Measurements from ENCODE around the gene ZNF592. TPM values are rescaled to one million over a fixed set of nuclear protein-coding genes. Genes with fewer than 3 reads are reported as not detected.

Gene ZNF592, protein sequence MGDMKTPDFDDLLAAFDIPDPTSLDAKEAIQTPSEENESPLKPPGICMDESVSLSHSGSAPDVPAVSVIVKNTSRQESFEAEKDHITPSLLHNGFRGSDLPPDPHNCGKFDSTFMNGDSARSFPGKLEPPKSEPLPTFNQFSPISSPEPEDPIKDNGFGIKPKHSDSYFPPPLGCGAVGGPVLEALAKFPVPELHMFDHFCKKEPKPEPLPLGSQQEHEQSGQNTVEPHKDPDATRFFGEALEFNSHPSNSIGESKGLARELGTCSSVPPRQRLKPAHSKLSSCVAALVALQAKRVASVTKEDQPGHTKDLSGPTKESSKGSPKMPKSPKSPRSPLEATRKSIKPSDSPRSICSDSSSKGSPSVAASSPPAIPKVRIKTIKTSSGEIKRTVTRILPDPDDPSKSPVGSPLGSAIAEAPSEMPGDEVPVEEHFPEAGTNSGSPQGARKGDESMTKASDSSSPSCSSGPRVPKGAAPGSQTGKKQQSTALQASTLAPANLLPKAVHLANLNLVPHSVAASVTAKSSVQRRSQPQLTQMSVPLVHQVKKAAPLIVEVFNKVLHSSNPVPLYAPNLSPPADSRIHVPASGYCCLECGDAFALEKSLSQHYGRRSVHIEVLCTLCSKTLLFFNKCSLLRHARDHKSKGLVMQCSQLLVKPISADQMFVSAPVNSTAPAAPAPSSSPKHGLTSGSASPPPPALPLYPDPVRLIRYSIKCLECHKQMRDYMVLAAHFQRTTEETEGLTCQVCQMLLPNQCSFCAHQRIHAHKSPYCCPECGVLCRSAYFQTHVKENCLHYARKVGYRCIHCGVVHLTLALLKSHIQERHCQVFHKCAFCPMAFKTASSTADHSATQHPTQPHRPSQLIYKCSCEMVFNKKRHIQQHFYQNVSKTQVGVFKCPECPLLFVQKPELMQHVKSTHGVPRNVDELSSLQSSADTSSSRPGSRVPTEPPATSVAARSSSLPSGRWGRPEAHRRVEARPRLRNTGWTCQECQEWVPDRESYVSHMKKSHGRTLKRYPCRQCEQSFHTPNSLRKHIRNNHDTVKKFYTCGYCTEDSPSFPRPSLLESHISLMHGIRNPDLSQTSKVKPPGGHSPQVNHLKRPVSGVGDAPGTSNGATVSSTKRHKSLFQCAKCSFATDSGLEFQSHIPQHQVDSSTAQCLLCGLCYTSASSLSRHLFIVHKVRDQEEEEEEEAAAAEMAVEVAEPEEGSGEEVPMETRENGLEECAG (N-terminal part only)
- 10 to 100 TPM; 34.5 to 43.6 (median 39.0) TPM for total RNA-seq
- total RNA-seq (2013): 20.6 TPM
- total RNA-seq: 40.1 to 135 (median 70.7) reads per million in 29 experiments

DNA sequence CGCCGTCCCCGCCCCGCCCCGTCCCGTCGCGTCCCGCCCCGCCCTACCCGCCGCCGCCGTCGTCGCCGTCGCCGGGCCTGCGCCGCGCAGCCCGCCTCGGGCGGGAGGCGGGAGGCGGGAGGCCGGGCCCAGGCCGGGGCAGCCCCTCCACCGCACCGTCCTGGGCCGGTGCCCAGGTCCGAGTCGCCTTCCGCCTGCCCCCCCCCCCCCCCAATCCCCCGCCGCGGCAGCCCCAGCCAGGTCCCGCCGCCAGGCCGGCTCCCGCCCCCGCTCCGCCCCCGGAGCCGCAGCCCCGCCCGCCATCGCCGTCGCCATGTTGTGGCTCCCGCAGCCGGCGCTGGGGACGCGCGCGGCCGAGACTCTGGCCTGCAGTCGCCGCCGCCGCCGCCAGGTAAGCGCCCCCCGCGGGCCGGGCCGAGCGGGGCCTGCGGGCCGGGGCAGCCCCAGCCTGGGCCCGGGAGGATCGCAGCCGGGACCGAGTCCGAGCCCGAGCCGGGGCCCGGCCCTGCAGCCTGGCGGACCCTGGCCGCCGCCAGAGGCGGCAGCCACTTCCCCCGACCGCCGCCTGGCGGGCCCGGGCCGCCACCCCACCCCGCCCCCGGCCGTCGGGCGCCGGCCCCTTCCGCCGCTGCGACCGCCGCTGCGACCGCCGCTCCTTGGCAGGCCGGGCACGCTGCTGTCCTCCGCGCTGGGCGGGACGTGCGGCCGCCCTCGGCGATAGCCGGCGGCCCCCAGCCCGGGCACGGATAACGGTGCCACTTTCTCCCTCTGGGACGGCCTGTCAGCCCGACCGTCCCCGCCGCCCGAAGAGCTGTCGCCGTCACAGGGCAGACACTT lies at the start of gene ZNF592:
Gene ZNF592 (plus strand): TSS at position 319 of the 837 bp plus-strand sequence. CDS start 34,084 bp downstream, outside the sequence.
- no peaks in the 10 kb centered on the region for H3K9me3 ChIP-seq
- peak within 1 kb of the TSS; percentile 95 to 99 for H3K27ac Mint-ChIP-seq
- no peaks in the 10 kb centered on the region for H3K36me3 ChIP-seq (ENCODE audit: control insufficient read depth in 2 of 2, extremely low read depth in 1 of 2, insufficient read depth in 1 of 2, low read length in 1 of 2)
- WGBS (ENCODE audit: insufficient coverage): under 1% methylated on average over 121 of the region's 127 CpGs
- POLR2A ChIA-PET: no interaction called here
- DNase-seq (peak; percentile 57 to 89 (median 76)), ATAC-seq (replicated peaks in 1 of 4) (peak; percentile 76 to 80 (median 78))
- peaks cover 70 to 72% (median 70%) of the 10 kb centered on the region in 3 donors for H3K4me1 Mint-ChIP-seq
- no peaks in the 10 kb centered on the region for H3K27me3 Mint-ChIP-seq
- CTCF ChIA-PET: interaction anchor here (0.6 to 1.3 kb wide), 4 partner anchors 9 to 35 kb away, joined by 3 to 4 read pairs (median 4); no protein-coding TSS in a partner anchor
- peaks cover 26 to 51% of the 10 kb centered on the region in 2 experiments for H3K4me1 ChIP-seq (ENCODE audit: control insufficient read depth in 1 of 2, extremely low read depth in 1 of 2, insufficient read depth in 2 of 2, low read length in 2 of 2)
- H3K4me3 Mint-ChIP-seq: peak within 1 kb of the TSS; percentile 95 to 98 (median 97)
- H3K36me3 Mint-ChIP-seq: peaks cover 10% of the 10 kb centered on the region
- H3K27ac ChIP-seq (ENCODE audit: low read length): peak within 1 kb of the TSS; percentile 94
- no peaks in the 10 kb centered on the region for H3K9me3 Mint-ChIP-seq
- H3K27me3 ChIP-seq (replicated peaks in 1 of 2; ENCODE audit: control insufficient read depth in 2 of 2, extremely low read depth in 1 of 2, insufficient read depth in 2 of 2, low read length in 1 of 2): no peaks in the 10 kb centered on the region
- H3K4me3 ChIP-seq (ENCODE audit: control insufficient read depth in 1 of 2, extremely low read depth in 1 of 2, low read length in 1 of 2): peak within 1 kb of the TSS; percentile 87 to 94

GRCh38 chr15:84699538-84700191 lies 48.7 kb upstream of the ZNF592 start:
- peaks cover 70 to 76% (median 73%) of the 10 kb centered on the region in 3 donors for H3K4me1 Mint-ChIP-seq
- H3K27ac Mint-ChIP-seq: peak overlapping the region in 1 of 2 donors; percentile 71
- H3K4me3 ChIP-seq (ENCODE audit: control insufficient read depth in 1 of 2, extremely low read depth in 1 of 2, low read length in 1 of 2): no peak overlapping the region
- no peaks in the 10 kb centered on the region for H3K9me3 ChIP-seq
- whole genome bisulfite sequencing (ENCODE audit: insufficient coverage): 93% methylated on average over 4 of the region's 8 CpGs
- ATAC-seq (replicated peaks in 1 of 4) (peak in 1 of 4 experiments; percentile 30), DNase-seq (no peak)
- H3K36me3 ChIP-seq (ENCODE audit: control insufficient read depth in 2 of 2, extremely low read depth in 1 of 2, insufficient read depth in 1 of 2, low read length in 1 of 2): peaks cover 4% of the 10 kb centered on the region in 2 donors
- H3K27me3 ChIP-seq (replicated peaks in 1 of 2; ENCODE audit: control insufficient read depth in 2 of 2, extremely low read depth in 1 of 2, insufficient read depth in 2 of 2, low read length in 1 of 2): no peaks in the 10 kb centered on the region
- H3K9me3 Mint-ChIP-seq: no peaks in the 10 kb centered on the region
- no peaks in the 10 kb centered on the region for H3K27me3 Mint-ChIP-seq
- POLR2A ChIA-PET: interaction anchor here (0.6 kb wide), 2 partner anchors 32 to 372 kb away, joined by 3 read pairs; no protein-coding TSS in a partner anchor
- peaks cover 0 to 20% of the 10 kb centered on the region in 2 experiments for H3K4me1 ChIP-seq (ENCODE audit: control insufficient read depth in 1 of 2, extremely low read depth in 1 of 2, insufficient read depth in 2 of 2, low read length in 2 of 2)
- CTCF ChIA-PET: interaction anchor here (0.6 kb wide), 2 partner anchors 22 to 64 kb away, joined by 3 to 7 read pairs; no protein-coding TSS in a partner anchor
- peak overlapping the region in 2 of 3 donors; percentile 1 to 49 for H3K4me3 Mint-ChIP-seq
- H3K27ac ChIP-seq (ENCODE audit: low read length): no peak overlapping the region
- peaks cover 5% of the 10 kb centered on the region for H3K36me3 Mint-ChIP-seq

DNA sequence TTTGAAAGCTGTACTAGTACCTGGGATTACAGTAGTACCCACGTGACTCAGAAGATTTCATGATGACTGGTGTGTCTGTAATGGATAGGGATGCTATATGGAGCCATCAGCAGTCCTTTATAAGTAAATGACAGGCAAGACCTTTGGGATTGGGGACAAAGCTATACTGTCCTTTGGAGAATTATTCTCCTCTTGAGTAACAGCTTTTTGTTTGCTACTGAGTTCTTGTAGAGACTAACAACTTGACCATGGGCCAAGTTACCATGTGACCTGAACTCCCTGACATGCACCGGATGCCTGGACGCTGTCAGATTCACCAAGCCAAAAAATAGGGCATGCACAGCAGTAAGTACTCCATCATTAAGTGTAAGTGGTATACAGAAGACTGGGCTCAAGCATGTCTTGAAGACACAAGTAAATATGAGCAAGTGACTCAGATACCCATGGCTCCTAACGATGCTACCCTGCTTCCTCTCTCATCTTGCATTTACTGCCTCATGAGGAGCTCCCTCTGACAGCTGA lies 45.4 kb upstream of the ZNF592 start:
- no peak overlapping the region for H3K27ac ChIP-seq (ENCODE audit: low read length)
- Mint-ChIP-seq H3K27ac (peak overlapping the region; percentile 37 to 52), H3K4me1 (peaks cover 73 to 78% (median 75%) of the 10 kb centered on the region in 3 donors), H3K36me3 (peaks cover 12% of the 10 kb centered on the region), H3K9me3 (no peaks in the 10 kb centered on the region), H3K4me3 (no peak overlapping the region), H3K27me3 (no peaks in the 10 kb centered on the region)
- DNase-seq (no peak), ATAC-seq (replicated peaks in 1 of 4) (no peak)
- H3K4me1 ChIP-seq (ENCODE audit: control insufficient read depth in 1 of 2, extremely low read depth in 1 of 2, insufficient read depth in 2 of 2, low read length in 2 of 2): peaks cover 0 to 28% of the 10 kb centered on the region in 2 experiments
- 90% methylated on average over 2 of the region's 4 CpGs for WGBS (ENCODE audit: insufficient coverage)
- H3K9me3 ChIP-seq: no peaks in the 10 kb centered on the region
- H3K4me3 ChIP-seq (ENCODE audit: control insufficient read depth in 1 of 2, extremely low read depth in 1 of 2, low read length in 1 of 2): no peak overlapping the region
- no peaks in the 10 kb centered on the region for H3K27me3 ChIP-seq (replicated peaks in 1 of 2; ENCODE audit: control insufficient read depth in 2 of 2, extremely low read depth in 1 of 2, insufficient read depth in 2 of 2, low read length in 1 of 2)
- peaks cover 4% of the 10 kb centered on the region in 2 donors for H3K36me3 ChIP-seq (ENCODE audit: control insufficient read depth in 2 of 2, extremely low read depth in 1 of 2, insufficient read depth in 1 of 2, low read length in 1 of 2)
- POLR2A ChIA-PET: interaction anchor here (0.7 to 1.0 kb wide), 2 partner anchors 44 to 70 kb away, joined by 5 to 8 read pairs; no protein-coding TSS in a partner anchor
- CTCF ChIA-PET: interaction anchor here in 1 of 2 donors (1.0 kb wide), 1 partner anchor 44 kb away, joined by 3 read pairs; no protein-coding TSS in a partner anchor

GRCh38 chr15:84703808-84704207 lies 44.6 kb upstream of the ZNF592 start:
- Mint-ChIP-seq H3K27me3 (no peaks in the 10 kb centered on the region), H3K27ac (peak overlapping the region in 1 of 2 donors; percentile 52), H3K4me1 (peaks cover 73 to 80% (median 75%) of the 10 kb centered on the region in 3 donors), H3K4me3 (no peak overlapping the region), H3K36me3 (peaks cover 12% of the 10 kb centered on the region), H3K9me3 (no peaks in the 10 kb centered on the region)
- no peak overlapping the region for H3K4me3 ChIP-seq (ENCODE audit: control insufficient read depth in 1 of 2, extremely low read depth in 1 of 2, low read length in 1 of 2)
- H3K27me3 ChIP-seq (replicated peaks in 1 of 2; ENCODE audit: control insufficient read depth in 2 of 2, extremely low read depth in 1 of 2, insufficient read depth in 2 of 2, low read length in 1 of 2): no peaks in the 10 kb centered on the region
- peaks cover 4% of the 10 kb centered on the region in 2 donors for H3K36me3 ChIP-seq (ENCODE audit: control insufficient read depth in 2 of 2, extremely low read depth in 1 of 2, insufficient read depth in 1 of 2, low read length in 1 of 2)
- CTCF ChIA-PET: interaction anchor here in 1 of 2 donors (1.0 kb wide), 1 partner anchor 45 kb away, joined by 3 read pairs; no protein-coding TSS in a partner anchor
- no peak for ATAC-seq (replicated peaks in 1 of 4)
- H3K27ac ChIP-seq (ENCODE audit: low read length): no peak overlapping the region
- peaks cover 2 to 28% of the 10 kb centered on the region in 2 experiments for H3K4me1 ChIP-seq (ENCODE audit: control insufficient read depth in 1 of 2, extremely low read depth in 1 of 2, insufficient read depth in 2 of 2, low read length in 2 of 2)
- POLR2A ChIA-PET: interaction anchor here in 1 of 2 donors (1.0 kb wide), 1 partner anchor 43 kb away, joined by 8 read pairs; no protein-coding TSS in a partner anchor
- no peaks in the 10 kb centered on the region for H3K9me3 ChIP-seq
- no peak for DNase-seq
- 100% methylated on average over 3 of the region's 5 CpGs for WGBS (ENCODE audit: insufficient coverage)

DNA sequence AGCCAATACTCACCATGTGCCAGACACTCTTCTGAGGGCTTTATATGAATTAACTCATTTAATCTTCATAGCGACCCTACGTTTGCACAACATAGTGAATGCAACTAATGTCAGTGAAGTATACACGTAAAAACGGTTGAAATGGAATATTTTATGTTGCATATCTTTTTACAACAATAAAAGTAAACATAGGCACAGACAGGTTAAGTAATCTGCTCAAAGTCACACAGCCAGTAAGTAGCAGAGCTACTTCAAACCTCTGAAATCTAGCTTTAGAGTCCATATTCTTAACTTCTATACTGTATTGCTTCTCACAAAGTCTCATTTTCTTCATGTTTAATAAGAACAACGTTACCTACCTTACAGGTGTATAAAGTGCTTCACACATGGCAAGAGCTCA lies 34.0 kb upstream of the ZNF592 start:
- peak overlapping the region in 1 of 2 donors; percentile 61 for H3K27ac Mint-ChIP-seq
- Histone ChIP-seq H3K36me3 (ENCODE audit: control insufficient read depth in 2 of 2, extremely low read depth in 1 of 2, insufficient read depth in 1 of 2, low read length in 1 of 2) (peaks cover 0 to 7% of the 10 kb centered on the region in 2 donors), H3K27ac (ENCODE audit: low read length) (no peak overlapping the region), H3K4me3 (ENCODE audit: control insufficient read depth in 1 of 2, extremely low read depth in 1 of 2, low read length in 1 of 2) (no peak overlapping the region), H3K4me1 (ENCODE audit: control insufficient read depth in 1 of 2, extremely low read depth in 1 of 2, insufficient read depth in 2 of 2, low read length in 2 of 2) (peaks cover 19 to 20% of the 10 kb centered on the region in 2 experiments), H3K27me3 (replicated peaks in 1 of 2; ENCODE audit: control insufficient read depth in 2 of 2, extremely low read depth in 1 of 2, insufficient read depth in 2 of 2, low read length in 1 of 2) (no peaks in the 10 kb centered on the region), H3K9me3 (no peaks in the 10 kb centered on the region)
- H3K4me1 Mint-ChIP-seq: peaks cover 43 to 55% (median 44%) of the 10 kb centered on the region in 3 donors
- ChIA-PET CTCF (interaction anchor here (0.6 to 1.5 kb wide), 2 partner anchors 35 to 37 kb away, joined by 3 to 4 read pairs; no protein-coding TSS in a partner anchor), POLR2A (interaction anchor here (0.5 to 1.0 kb wide), 3 partner anchors 8 to 38 kb away, joined by 3 read pairs; no protein-coding TSS in a partner anchor)
- no peaks in the 10 kb centered on the region for H3K9me3 Mint-ChIP-seq
- DNase-seq (no peak), ATAC-seq (replicated peaks in 1 of 4) (no peak)
- peaks cover 6% of the 10 kb centered on the region for H3K36me3 Mint-ChIP-seq
- no peaks in the 10 kb centered on the region for H3K27me3 Mint-ChIP-seq
- no CpG with 5 or more reads among the region's 5 CpGs for WGBS (ENCODE audit: insufficient coverage)
- H3K4me3 Mint-ChIP-seq: peak overlapping the region; percentile 88 to 97 (median 89)

Measured in T-cell (primary cell).